Glutamatergic neuron (in vitro differentiated cells): ENCODE measurements around the gene KCNC3. TPM values are rescaled to one million over a fixed set of nuclear protein-coding genes. Genes with fewer than 3 reads are reported as not detected.
A peak's percentile ranks its signal among the peaks of the same experiment; 100 is the strongest.

Experiments
- DNase-seq: peaks from one replicate; pipeline ENCODE4 v3.0.0; 2022
- H3K27ac Mint-ChIP-seq: one replicate; pipeline ENCODE4 v1.8.0; 2020; ENCODE audit warnings: mild to moderate bottlenecking, mixed read lengths, inconsistent platforms; ENCODE audit not compliant: unreplicated experiment
- H3K27me3 Mint-ChIP-seq: one replicate; pipeline ENCODE4 v1.8.0; 2020; ENCODE audit warnings: mild to moderate bottlenecking, moderate library complexity, mixed read lengths, inconsistent platforms; ENCODE audit not compliant: unreplicated experiment
- H3K36me3 Mint-ChIP-seq: one replicate; pipeline ENCODE4 v1.8.0; 2020; ENCODE audit warnings: mild to moderate bottlenecking, mixed read lengths, inconsistent platforms; ENCODE audit not compliant: unreplicated experiment
- H3K4me1 Mint-ChIP-seq: one replicate; pipeline ENCODE4 v1.8.0; 2020; ENCODE audit warnings: mild to moderate bottlenecking, low read depth, mixed read lengths, inconsistent platforms; ENCODE audit not compliant: unreplicated experiment
- H3K4me3 Mint-ChIP-seq: one replicate; pipeline ENCODE4 v1.8.0; 2020; ENCODE audit warnings: mild to moderate bottlenecking, mixed read lengths, inconsistent platforms; ENCODE audit not compliant: unreplicated experiment
- H3K9me3 Mint-ChIP-seq: one replicate; pipeline ENCODE4 v1.8.0; 2020; ENCODE audit warnings: mild to moderate bottlenecking, moderate library complexity, mixed read lengths, inconsistent platforms; ENCODE audit not compliant: unreplicated experiment
- CTCF ChIP-seq: fragments of 200-600 bp; sonication (generic); IDR thresholded peaks from one replicate; pipeline ENCODE4 v1.5.0; 2021; ENCODE audit not compliant: partially characterized antibody, unreplicated experiment
- total RNA-seq: library from RNA; stranded (reverse); fragmentation: NEBNext Ultra II Directional; extraction: Animal tissue kit (Norgen Biotek cat#: 25700); gene quantifications from one replicate; pipeline ENCODE4 v1.2.1, GENCODE V29; 2021; ENCODE audit not compliant: unreplicated experiment

Gene KCNC3
- total RNA-seq, 1 donor from 2014 or later, result 10.6 TPM

DNA sequence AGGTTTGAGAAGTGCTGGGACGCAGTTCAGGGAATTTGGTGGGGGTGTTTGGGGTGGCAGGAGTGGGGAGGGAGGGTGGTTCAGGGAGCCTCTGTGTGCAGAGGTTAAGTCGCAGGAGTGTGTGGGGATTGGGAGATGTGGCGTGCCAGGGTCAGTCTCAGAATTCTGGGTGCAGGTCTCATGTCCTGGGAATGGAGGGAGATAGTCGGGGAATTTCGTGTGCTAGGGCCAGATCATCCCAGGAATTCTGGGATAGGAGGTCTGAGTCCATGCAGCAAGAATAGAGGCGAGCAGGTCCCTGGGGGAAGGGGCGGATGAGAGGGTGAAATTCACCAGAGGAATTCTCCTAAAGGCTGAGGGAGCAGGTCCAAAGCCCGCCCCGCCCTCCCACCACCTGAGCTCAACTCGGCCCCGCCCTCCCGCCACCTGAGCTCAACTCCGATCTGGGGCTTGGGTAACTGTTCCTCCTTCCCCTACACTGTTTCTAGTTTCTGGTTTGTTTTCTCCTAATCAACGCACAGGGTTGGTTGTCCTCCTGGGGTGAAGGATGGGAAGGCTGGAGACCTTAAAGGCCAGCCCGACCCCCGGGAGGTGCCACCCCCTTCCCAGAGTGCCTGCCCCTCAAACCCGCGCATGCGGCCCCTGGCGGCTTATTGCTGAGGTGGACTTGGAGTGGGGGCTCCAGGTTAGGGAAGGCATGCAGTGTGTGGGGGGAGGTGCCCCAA is 15.2 kb downstream of the KCNC3 start:
- Mint-ChIP-seq H3K27me3 (peaks cover 19% of the 10 kb centered on the region), H3K4me3 (peak overlapping the region; percentile 91), H3K36me3 (no peaks in the 10 kb centered on the region), H3K27ac (peak overlapping the region; percentile 48), H3K9me3 (peaks cover 5% of the 10 kb centered on the region), H3K4me1 (peaks cover 9% of the 10 kb centered on the region)
- no peak for TF ChIP-seq CTCF
- no peak for DNase-seq

GRCh38 chr19:50312967-50313811 is 16.0 kb downstream of the KCNC3 start:
- peak overlapping the region; percentile 71 for H3K4me3 Mint-ChIP-seq

GRCh38 chr19:50311723-50312635 is 17.2 kb downstream of the KCNC3 start:
- H3K27ac Mint-ChIP-seq, result no peak overlapping the region
- no peak for TF ChIP-seq CTCF
- H3K27me3 Mint-ChIP-seq, result peaks cover 19% of the 10 kb centered on the region
- H3K4me1 Mint-ChIP-seq, result peaks cover 9% of the 10 kb centered on the region
- peak overlapping the region; percentile 77 for H3K4me3 Mint-ChIP-seq
- peaks cover 3% of the 10 kb centered on the region for H3K36me3 Mint-ChIP-seq
- DNase-seq, result peak; percentile 60
- H3K9me3 Mint-ChIP-seq, result peaks cover 12% of the 10 kb centered on the region

More at GRCh38 chr19:50312967-50313811, 16.0 kb downstream of the KCNC3 start:
- peaks cover 19% of the 10 kb centered on the region for H3K27me3 Mint-ChIP-seq
- H3K36me3 Mint-ChIP-seq, result no peaks in the 10 kb centered on the region
- TF ChIP-seq CTCF, result no peak
- no peak overlapping the region for H3K27ac Mint-ChIP-seq
- no peak for DNase-seq
- peaks cover 9% of the 10 kb centered on the region for H3K9me3 Mint-ChIP-seq
- peaks cover 9% of the 10 kb centered on the region for H3K4me1 Mint-ChIP-seq

- peaks cover 9% of the 10 kb centered on the region for H3K36me3 Mint-ChIP-seq
- peaks cover 9% of the 10 kb centered on the region for H3K4me1 Mint-ChIP-seq
- peaks cover 19% of the 10 kb centered on the region for H3K27me3 Mint-ChIP-seq
- no peak overlapping the region for H3K27ac Mint-ChIP-seq
- peaks cover 9% of the 10 kb centered on the region for H3K9me3 Mint-ChIP-seq
- DNase-seq, result no peak
- no peak overlapping the region for H3K4me3 Mint-ChIP-seq
- no peak for TF ChIP-seq CTCF
Measured at GRCh38 chr19:50310759-50311465, 18.3 kb downstream of the KCNC3 start.
